SH-SY5Y (cell line): Measurements from ENCODE around the gene FCER2.

Experiments used
- GATA2 ChIP-seq: IDR thresholded peaks from 2 replicates; pipeline ENCODE4 v1.6.1; 2011; ENCODE audit warnings: mild to moderate bottlenecking, low read depth, low read length
- GATA3 ChIP-seq: IDR thresholded peaks from 2 replicates; pipeline ENCODE4 v1.6.1; 2011; ENCODE audit warnings: low read depth, mild to moderate bottlenecking, low read length, moderate library complexity

Gene FCER2

DNA sequence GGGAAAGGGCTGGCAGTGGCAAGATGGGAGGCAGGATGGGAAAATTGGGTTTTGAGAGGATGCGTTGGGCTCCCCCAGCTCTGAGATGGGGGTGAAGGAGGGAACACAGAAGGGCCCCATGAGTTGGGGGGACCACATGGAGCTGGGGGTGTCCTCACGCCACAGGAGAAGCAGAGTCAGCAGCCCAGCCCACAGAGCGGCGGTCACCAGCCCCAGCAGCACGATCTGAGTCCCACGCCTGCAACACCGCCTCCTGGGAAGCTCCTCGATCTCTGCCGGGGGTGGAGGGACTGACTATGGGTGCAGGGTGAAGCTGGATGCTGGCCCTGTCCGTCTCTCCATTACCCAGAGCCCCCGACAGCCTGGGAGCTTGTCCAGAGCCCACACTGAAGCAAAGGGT is 3.3 kb downstream of the FCER2 start:
- TF ChIP-seq GATA3: no peak
- no peak for TF ChIP-seq GATA2

- TF ChIP-seq GATA3: no peak
Measured at GRCh38 chr19:7697721-7698287, 4.1 kb downstream of the FCER2 start.

- TF ChIP-seq GATA2 (no peak), GATA3 (no peak)
Measured at GRCh38 chr19:7694499-7694898, 7.4 kb downstream of the FCER2 start.

DNA sequence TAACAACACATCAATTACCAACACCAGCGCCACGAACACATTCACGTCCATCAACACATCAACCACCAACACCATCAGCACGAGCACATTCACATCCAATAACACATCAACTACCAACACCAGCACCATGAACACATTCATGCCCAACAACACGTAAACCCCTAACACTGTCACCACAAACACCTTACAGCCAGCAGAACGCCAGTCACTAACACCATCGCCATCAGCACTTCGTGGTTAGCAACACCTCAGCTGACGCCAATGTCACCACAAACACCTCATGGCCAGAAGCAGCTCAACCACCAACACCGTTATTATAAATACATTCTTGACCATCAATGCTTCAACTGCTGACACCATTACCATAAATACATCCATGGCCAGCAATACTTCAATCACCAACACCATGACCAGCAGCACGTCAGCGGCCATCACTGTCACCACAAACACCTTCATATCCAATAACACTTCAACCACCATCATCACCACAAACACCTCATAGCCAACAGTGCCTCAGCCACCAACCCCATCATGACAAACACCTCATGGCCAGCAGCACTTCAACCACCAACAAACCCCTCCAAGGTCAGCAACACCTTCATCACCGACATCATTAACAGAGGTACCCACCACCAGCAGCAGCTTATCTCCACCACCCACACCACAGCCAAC is 9.4 kb downstream of the FCER2 start:
- TF ChIP-seq GATA3 (no peak), GATA2 (no peak)

DNA sequence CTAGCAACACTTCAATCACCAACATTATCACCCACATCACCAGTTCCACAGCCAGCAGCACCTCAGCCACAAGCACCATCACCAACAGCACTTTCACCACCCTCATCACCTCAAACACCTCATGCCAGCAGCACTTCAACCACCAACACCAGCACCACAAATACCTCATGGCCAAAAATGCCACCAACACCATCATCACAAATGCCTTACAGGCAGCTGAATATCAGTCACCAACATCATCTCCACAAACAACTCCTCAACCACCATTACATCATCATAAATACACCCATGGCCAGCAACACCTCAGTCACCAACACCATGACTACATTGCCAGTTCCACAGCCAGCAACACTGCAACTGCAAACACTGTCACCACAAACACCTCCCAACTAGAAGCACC is 10.4 kb downstream of the FCER2 start:
- TF ChIP-seq GATA3 (no peak), GATA2 (no peak)

DNA sequence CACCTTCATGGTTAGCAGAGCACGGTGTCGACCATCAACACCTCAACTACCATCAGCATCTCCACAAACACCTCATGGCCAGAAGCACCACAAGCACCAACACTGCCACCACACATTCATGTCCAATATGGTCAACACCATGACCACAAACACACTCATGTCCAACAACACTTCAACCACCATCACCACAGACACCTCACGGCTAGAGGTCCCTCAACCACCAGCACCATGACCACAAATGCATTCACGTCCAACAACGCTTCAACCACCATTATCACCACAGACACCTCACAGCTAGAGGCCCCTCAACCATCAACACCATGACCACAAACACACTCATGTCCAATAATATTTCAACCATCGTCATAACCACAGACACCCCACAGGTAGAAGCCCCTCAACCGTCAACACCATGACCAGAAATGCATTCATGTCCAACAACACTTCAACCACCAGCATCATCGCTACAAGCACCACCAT is 11.1 kb downstream of the FCER2 start:
- TF ChIP-seq GATA3: no peak
- TF ChIP-seq GATA2: no peak

DNA sequence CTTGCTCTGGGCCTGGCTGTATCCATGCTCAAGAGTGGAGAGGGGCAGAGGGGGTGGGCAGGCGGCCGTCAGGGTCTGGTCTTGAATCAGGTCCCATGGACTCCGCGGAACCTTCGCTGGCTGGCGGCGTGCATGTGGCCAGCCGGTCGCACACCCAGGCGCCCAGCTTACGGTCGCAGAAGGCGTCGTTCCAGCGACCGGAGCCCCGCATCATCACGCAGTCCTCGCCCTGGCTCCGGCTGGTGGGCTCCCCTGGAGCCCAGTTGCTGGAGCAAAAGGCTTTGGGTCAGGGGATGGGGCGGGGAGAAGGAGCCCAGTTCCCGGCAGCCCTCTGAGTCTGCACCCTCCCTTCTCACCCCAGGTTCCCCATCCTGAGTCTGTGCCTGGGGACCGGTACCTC is 12.8 kb downstream of the FCER2 start:
- no peak for TF ChIP-seq GATA3
- no peak for TF ChIP-seq GATA2

- TF ChIP-seq GATA3 (no peak), GATA2 (no peak)
Measured at GRCh38 chr19:7687177-7687576, 14.8 kb downstream of the FCER2 start.

DNA sequence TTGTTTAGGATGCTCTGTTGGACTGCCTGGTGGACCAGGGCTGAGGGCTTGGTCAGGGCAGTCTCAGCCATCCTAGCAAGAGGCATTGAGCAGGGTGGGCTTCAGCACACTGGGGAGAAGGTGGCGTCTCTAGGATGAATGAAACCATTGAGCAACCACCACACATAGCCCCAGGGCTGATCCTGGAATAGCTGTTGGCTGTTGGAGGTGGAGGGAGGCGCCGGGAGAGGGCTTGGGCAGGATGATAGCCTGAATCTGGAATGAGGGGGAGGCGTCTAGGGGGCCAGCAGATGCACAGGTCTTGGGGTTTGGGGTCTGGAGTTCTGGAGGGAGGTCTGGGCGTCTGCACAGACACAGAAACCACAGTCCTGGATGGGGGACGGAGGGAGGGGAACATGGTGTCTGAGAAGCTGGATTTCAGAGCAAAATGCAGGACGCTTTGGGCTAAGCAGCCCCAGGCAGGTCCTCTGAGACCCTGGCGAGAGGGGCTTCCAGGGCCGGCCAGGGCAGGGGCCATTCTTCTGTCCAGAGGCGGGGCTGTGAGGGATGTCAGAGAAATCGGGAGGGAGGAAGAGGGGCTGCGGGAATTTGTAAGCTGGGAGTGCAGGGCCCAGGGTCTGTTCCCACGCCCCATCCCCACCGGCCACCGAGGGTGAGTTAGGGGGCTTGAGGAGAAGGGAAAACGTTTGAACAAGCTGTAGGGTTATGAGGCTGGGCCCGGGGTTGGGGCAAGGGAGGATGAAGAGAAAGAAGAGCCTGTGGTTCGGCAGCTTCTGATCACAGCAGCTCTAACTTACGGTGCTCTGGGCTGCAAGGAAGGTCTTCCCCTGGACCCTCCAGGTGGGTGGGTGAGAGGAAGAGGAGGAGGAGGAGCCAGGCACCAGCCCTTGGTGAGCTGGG is 16.1 kb downstream of the FCER2 start:
- TF ChIP-seq GATA3 (no peak), GATA2 (no peak)

GRCh38 chr19:7682175-7682855 is 19.6 kb downstream of the FCER2 start:
- TF ChIP-seq GATA3: no peak
- TF ChIP-seq GATA2: no peak

DNA sequence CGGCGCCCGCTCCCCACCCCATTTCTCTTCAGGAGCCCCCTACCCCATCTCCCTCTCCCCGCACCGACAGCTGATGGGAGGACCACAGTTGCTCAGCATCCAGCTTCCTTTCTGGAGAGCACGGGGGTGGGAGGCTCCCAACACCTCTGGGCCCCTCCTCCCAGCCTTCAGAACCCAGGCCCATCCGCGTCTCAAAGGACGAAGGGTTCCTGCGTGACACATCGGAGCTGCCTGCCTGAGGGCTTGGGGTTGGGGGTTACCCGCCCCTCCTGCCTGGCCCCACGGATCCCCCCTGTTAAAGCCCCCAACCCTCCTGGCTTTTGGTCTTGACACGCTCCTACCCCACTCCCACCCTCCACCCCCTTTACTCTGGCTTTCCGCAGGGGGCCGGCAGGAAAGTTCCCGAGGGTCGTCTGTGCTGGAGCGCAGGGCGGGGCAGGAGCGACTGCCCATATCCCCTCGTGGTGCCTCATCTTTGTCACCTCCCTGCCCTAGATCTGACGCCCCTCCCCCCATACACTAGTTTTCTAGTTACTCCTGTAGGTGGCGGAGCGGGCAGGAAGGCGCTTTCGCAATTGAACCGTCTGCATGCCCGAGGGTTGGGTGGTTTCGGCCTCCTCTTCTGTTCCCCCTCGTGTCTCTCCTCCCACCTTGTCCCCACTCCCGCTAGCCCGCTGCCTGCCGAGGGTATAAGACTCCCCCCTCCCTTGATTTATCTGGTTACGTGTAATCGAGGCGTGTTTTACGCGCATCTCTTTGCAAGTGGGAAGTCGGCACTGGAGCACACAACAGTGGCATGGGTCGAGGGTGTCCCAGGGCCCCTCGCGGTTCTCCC is 20.4 kb downstream of the FCER2 start:
- TF ChIP-seq GATA3: no peak
- TF ChIP-seq GATA2: no peak

- TF ChIP-seq GATA3: no peak
- TF ChIP-seq GATA2: no peak
Measured at GRCh38 chr19:7680606-7681339, 21.2 kb downstream of the FCER2 start, which contains the start of gene TRAPPC5. TSS of gene TRAPPC5 (plus strand) at chr19:7680833. CDS start at chr19:7682254, 1,421 bp downstream.

- TF ChIP-seq GATA3 (no peak), GATA2 (no peak)
Measured at GRCh38 chr19:7679771-7680605, 21.9 kb downstream of the FCER2 start.
